B cell (primary cell): Measurements from ENCODE around the gene CYTH2. TPM values are rescaled to one million over a fixed set of nuclear protein-coding genes. Genes with fewer than 3 reads are reported as not detected.

Experiments
- ATAC-seq: fragments of 200-7000 bp; cut with Tn5 transposase; one replicate; pipeline ENCODE4 v1.10.0; 2021; ENCODE audit warnings: low read depth, mild to moderate bottlenecking, moderate number of reproducible peaks, moderate library complexity
- CTCF ChIA-PET: fragments of 350-600 bp; sonication (Branson Sonifier 250); formaldehyde crosslinking; loops from one replicate; lab custom pipeline; 2021; ENCODE audit warnings: antibody characterized with exemption, inconsistent platforms; lab: Charles Lee
- POLR2A ChIA-PET: fragments of 350-600 bp; sonication (Branson Sonifier 250); formaldehyde crosslinking; loops from one replicate; lab custom pipeline; 2021; ENCODE audit warnings: antibody characterized with exemption; lab: Charles Lee
- DNase-seq: peaks from one replicate; pipeline ENCODE4 v3.0.0; 2013
- H2AFZ ChIP-seq: 2 replicates; pipeline ENCODE4 v1.6.1; 2012; ENCODE audit warnings: mild to moderate bottlenecking, low read depth, low read length; ENCODE audit not compliant: insufficient read depth, poor library complexity, severe bottlenecking
- H3K27ac ChIP-seq, 2 donors: 1 replicate in 1 of 2; 2 replicates in 1 of 2; pipeline ENCODE4 v1.5.1; 2012 to 2013; ENCODE audit warnings: low read length in 2 of 2, mild to moderate bottlenecking in 2 of 2, moderate library complexity in 1 of 2
- H3K27me3 ChIP-seq, 4 experiments: fragments of 200-600 bp in 1 of 4; sonication (generic) in 1 of 4; replicated peaks in 1 of 4; 1 replicate in 2 of 4; 2 replicates in 2 of 4; pipeline versions ENCODE4 v1.6.1 to v1.7.0; 2013 to 2016; ENCODE audit warnings: low read length in 3 of 4, mild to moderate bottlenecking in 2 of 4, mixed read lengths in 1 of 4, moderate library complexity in 1 of 4; ENCODE audit not compliant: insufficient read depth in 4 of 4, control insufficient read depth in 3 of 4; ENCODE audit errors: control extremely low read depth in 1 of 4
- H3K36me3 ChIP-seq, 2 experiments: replicated peaks in 1 of 2; 1 replicate in 1 of 2; 2 replicates in 1 of 2; pipeline versions ENCODE4 v1.6.1 to v1.7.1; 2013; ENCODE audit warnings: low read length in 1 of 2; ENCODE audit not compliant: insufficient read depth in 2 of 2, control insufficient read depth in 1 of 2; ENCODE audit errors: control extremely low read depth in 1 of 2, extremely low read depth in 1 of 2
- H3K4me1 ChIP-seq, 2 donors: fragments of 200-600 bp in 1 of 2; sonication (generic) in 1 of 2; 1 replicate in 1 of 2; 2 replicates in 1 of 2; pipeline versions ENCODE4 v1.5.1 to v1.6.1; 2013 to 2017; ENCODE audit warnings: low read length in 2 of 2; ENCODE audit not compliant: control insufficient read depth in 2 of 2, insufficient read depth in 2 of 2
- H3K4me2 ChIP-seq: replicated peaks from 2 replicates; pipeline ENCODE3; 2012; ENCODE audit warnings: mild to moderate bottlenecking, low read depth, low read length; ENCODE audit not compliant: poor library complexity, severe bottlenecking
- H3K4me3 ChIP-seq, 5 experiments: fragments of 200-600 bp in 1 of 5; sonication (generic) in 1 of 5; 1 replicate in 3 of 5; 2 replicates in 2 of 5; pipeline versions ENCODE4 v1.5.1 to v1.7.0; 2011 to 2016; ENCODE audit warnings: low read length in 4 of 5, mild to moderate bottlenecking in 4 of 5, low read depth in 2 of 5, control low read depth in 1 of 5, moderate library complexity in 1 of 5; ENCODE audit not compliant: insufficient read depth in 1 of 5; ENCODE audit errors: control extremely low read depth in 1 of 5, extremely low read depth in 1 of 5
- H3K79me2 ChIP-seq: fragments of 200-600 bp; sonication (generic); one replicate; pipeline ENCODE4 v1.6.0; 2016; ENCODE audit warnings: low read length; ENCODE audit not compliant: control insufficient read depth, insufficient read depth
- H3K9ac ChIP-seq: fragments of 200-600 bp; sonication (generic); 2 replicates; pipeline ENCODE4 v1.6.1; 2017; ENCODE audit warnings: mild to moderate bottlenecking, low read length, moderate library complexity
- H3K9me3 ChIP-seq, 3 donors: one replicate each; pipeline versions ENCODE4 v1.6.1 to v1.7.1; 2013; ENCODE audit warnings: low read length in 2 of 3; ENCODE audit not compliant: control insufficient read depth in 2 of 3, insufficient read depth in 1 of 3; ENCODE audit errors: control extremely low read depth in 1 of 3
- H4K20me1 ChIP-seq: 2 replicates; pipeline ENCODE4 v1.6.0; 2012; ENCODE audit warnings: mild to moderate bottlenecking, low read length; ENCODE audit not compliant: insufficient read depth, control insufficient read depth, poor library complexity, severe bottlenecking
- H3K27ac Mint-ChIP-seq: one replicate; pipeline ENCODE4 v1.8.0; 2021; ENCODE audit warnings: mixed read lengths
- H3K27me3 Mint-ChIP-seq: one replicate; pipeline ENCODE4 v1.8.0; 2021; ENCODE audit warnings: mixed read lengths
- H3K4me1 Mint-ChIP-seq: one replicate; pipeline ENCODE4 v1.8.0; 2021; ENCODE audit warnings: mixed read lengths
- H3K4me3 Mint-ChIP-seq: one replicate; pipeline ENCODE4 v1.8.0; 2021; ENCODE audit warnings: mixed read lengths
- H3K9me3 Mint-ChIP-seq: one replicate; pipeline ENCODE4 v1.8.0; 2022; ENCODE audit warnings: mixed read lengths; ENCODE audit not compliant: insufficient read depth
- CTCF ChIP-seq: fragments of 200-600 bp; IDR thresholded peaks from one replicate; pipeline ENCODE4 v1.8.0; 2022; ENCODE audit warnings: antibody characterized with exemption, mild to moderate bottlenecking
- EZH2 ChIP-seq: IDR thresholded peaks from 2 replicates; pipeline ENCODE4 v1.6.1; 2012; ENCODE audit warnings: borderline replicate concordance, low read depth, mild to moderate bottlenecking, moderate library complexity, low read length; ENCODE audit not compliant: insufficient read depth, poor library complexity, severe bottlenecking
- WGBS: methylation state at CpG from one replicate; pipeline ENCODE4 v1.1.5; 2013; ENCODE audit warnings: missing lambda C conversion rate; ENCODE audit not compliant: insufficient coverage; 5-methylcytosine and 5-hydroxymethylcytosine counted together
- intact Hi-C: fragments of 100-400 bp; cut with micrococcal nuclease; formaldehyde crosslinking; loops from one replicate; pipeline ENCODE4 v1.10.0; 2022
- polyA plus RNA-seq: library from polyadenylated mRNA; depleted of rRNA; stranded (reverse); fragments of >200 nt; gene quantifications from 2 replicates; pipeline ENCODE4 v1.2.3, GENCODE V29; 2012
- total RNA-seq, 2 donors: library from RNA; stranded (reverse); fragments of 120-200 nt in 1 of 2; gene quantifications; 1 replicate in 1 of 2; 2 replicates in 1 of 2; pipeline versions ENCODE4 v1.2.3 to v1.2.4, GENCODE V29; 2013 to 2022

The CYTH2 gene
- total and polyA plus RNA-seq, 2 donors (not counting 1 experiment from before 2014, with no cell fraction given) = 40.7 to 56.0 TPM

GRCh38 chr19:48476176-48476575 is 7.0 kb downstream of the CYTH2 start:
- Mint-ChIP-seq H3K27me3 (no peaks in the 10 kb centered on the region), H3K9me3 (no peaks in the 10 kb centered on the region), H3K27ac (no peak overlapping the region), H3K4me3 (no peak overlapping the region), H3K4me1 (peaks cover 12% of the 10 kb centered on the region)
- Histone ChIP-seq H3K9ac (no peak overlapping the region), H3K4me1 (peaks cover 3 to 11% of the 10 kb centered on the region in 2 donors), H4K20me1 (no peaks in the 10 kb centered on the region), H3K4me3 (no peak overlapping the region), H3K27me3 (no peaks in the 10 kb centered on the region), H3K9me3 (peaks cover 0 to 4% (median 0%) of the 10 kb centered on the region in 3 donors), H3K36me3 (peaks cover 2 to 40% of the 10 kb centered on the region in 2 experiments), H3K4me2 (no peak overlapping the region), H3K27ac (no peak overlapping the region), H2AFZ (no peak overlapping the region), H3K79me2 (no peaks in the 10 kb centered on the region)
- 92% methylated on average over 7 of the region's 9 CpGs for WGBS
- ChIA-PET CTCF (interaction anchor here (0.6 to 1.2 kb wide), 2 partner anchors 11 to 13 kb away, joined by 3 to 4 read pairs; no protein-coding TSS in a partner anchor), POLR2A (no interaction called here)
- no peak for ATAC-seq
- TF ChIP-seq CTCF (no peak), EZH2 (no peak)
- intact Hi-C loops = no loop called here
- no peak for DNase-seq

- intact Hi-C loops = no loop called here
- Histone ChIP-seq H3K4me3 (no peak overlapping the region), H3K27ac (no peak overlapping the region), H3K4me1 (peaks cover 4 to 13% of the 10 kb centered on the region in 2 donors), H4K20me1 (no peaks in the 10 kb centered on the region), H3K4me2 (no peak overlapping the region), H3K27me3 (no peaks in the 10 kb centered on the region), H3K79me2 (no peaks in the 10 kb centered on the region), H3K36me3 (peaks cover 2 to 31% of the 10 kb centered on the region in 2 experiments), H2AFZ (no peak overlapping the region), H3K9me3 (peaks cover 0 to 4% (median 0%) of the 10 kb centered on the region in 3 donors), H3K9ac (no peak overlapping the region)
- Mint-ChIP-seq H3K27me3 (no peaks in the 10 kb centered on the region), H3K9me3 (no peaks in the 10 kb centered on the region), H3K4me3 (no peak overlapping the region), H3K4me1 (peaks cover 16% of the 10 kb centered on the region), H3K27ac (no peak overlapping the region)
- ATAC-seq (no peak), DNase-seq (no peak)
- CTCF ChIA-PET = no interaction called here
- 90% methylated on average over 6 of the region's 10 CpGs for WGBS
- POLR2A ChIA-PET = no interaction called here
- TF ChIP-seq EZH2 (no peak), CTCF (no peak)
These were observed 8.0 kb downstream of the CYTH2 start for GRCh38 chr19:48477067-48477685.
